ENCODE data around the gene SLC15A1. TPM values are rescaled to one million over a fixed set of nuclear protein-coding genes. Genes with fewer than 3 reads are reported as not detected.

SLC15A1 gene
- polyA plus RNA-seq, 1 donor from 2014 or later, result not detected

GRCh38 chr13:98652276-98652675 is 100.2 kb downstream of the SLC15A1 start:
- no peaks in the 10 kb centered on the region for H3K27me3 ChIP-seq (ENCODE audit: insufficient read depth, low read depth, low read length)
- H3K9ac ChIP-seq (ENCODE audit: low read length), result no peak overlapping the region
- H3F3A ChIP-seq (ENCODE audit: insufficient read depth, low read length, poor library complexity, severe bottlenecking), result no peaks in the 10 kb centered on the region
- H2AFZ ChIP-seq (ENCODE audit: low read depth, low read length), result no peak overlapping the region
- no peak overlapping the region for H3K27ac ChIP-seq (ENCODE audit: low read length)
- H3K4me3 ChIP-seq (ENCODE audit: low read length), result no peak overlapping the region
- H3K36me3 ChIP-seq (ENCODE audit: insufficient read depth, low read length), result no peaks in the 10 kb centered on the region
- no peak overlapping the region for H3K4me2 ChIP-seq (ENCODE audit: low read length)
- H4K20me1 ChIP-seq (ENCODE audit: insufficient read depth), result no peaks in the 10 kb centered on the region
- no peak for TF ChIP-seq REST (IDR thresholded peaks at IDR 0.05; ENCODE audit: borderline replicate concordance)
- no peak for TF ChIP-seq RAD21 (conservative IDR thresholded peaks at IDR 0.05)
- TF ChIP-seq EZH2 (IDR thresholded peaks at IDR 0.05; ENCODE audit: borderline replicate concordance, insufficient read depth, low read length, poor library complexity, severe bottlenecking), result no peak
- no peak for TF ChIP-seq TAF1 (IDR thresholded peaks at IDR 0.05; ENCODE audit: low read depth)
- TF ChIP-seq POLR2AphosphoS5 (IDR thresholded peaks at IDR 0.05), result no peak
- TF ChIP-seq CTCF (IDR thresholded peaks at IDR 0.05; ENCODE audit: poor library complexity, severe bottlenecking), result no peak
- TF ChIP-seq EP300 (conservative IDR thresholded peaks at IDR 0.05; ENCODE audit: poor library complexity, severe bottlenecking), result no peak
- no peak for TF ChIP-seq SMC3 (conservative IDR thresholded peaks at IDR 0.05; ENCODE audit: poor library complexity)
- no peak for TF ChIP-seq MXI1 (conservative IDR thresholded peaks at IDR 0.05; ENCODE audit: poor library complexity, severe bottlenecking)
- no peaks in the 10 kb centered on the region for H3K9me2 ChIP-seq (ENCODE audit: insufficient read depth, low read length)
- H3K79me2 ChIP-seq (replicated peaks; ENCODE audit: insufficient read depth, low read length), result no peaks in the 10 kb centered on the region
- H3K9me3 ChIP-seq (ENCODE audit: low read length), result no peaks in the 10 kb centered on the region

GRCh38 chr13:98651744-98652143 is 100.7 kb downstream of the SLC15A1 start:
- H3K9ac ChIP-seq (ENCODE audit: low read length), result no peak overlapping the region

More at GRCh38 chr13:98651744-98652143, 100.7 kb downstream of the SLC15A1 start:
- H3K27ac ChIP-seq (ENCODE audit: low read length), result no peak overlapping the region
- H3K4me2 ChIP-seq (ENCODE audit: low read length), result no peak overlapping the region
- no peaks in the 10 kb centered on the region for H4K20me1 ChIP-seq (ENCODE audit: insufficient read depth)
- no peaks in the 10 kb centered on the region for H3K79me2 ChIP-seq (replicated peaks; ENCODE audit: insufficient read depth, low read length)
- H3K36me3 ChIP-seq (ENCODE audit: insufficient read depth, low read length), result no peaks in the 10 kb centered on the region
- H3F3A ChIP-seq (ENCODE audit: insufficient read depth, low read length, poor library complexity, severe bottlenecking), result no peaks in the 10 kb centered on the region
- TF ChIP-seq SMC3 (conservative IDR thresholded peaks at IDR 0.05; ENCODE audit: poor library complexity), result no peak
- no peak for TF ChIP-seq MXI1 (conservative IDR thresholded peaks at IDR 0.05; ENCODE audit: poor library complexity, severe bottlenecking)
- TF ChIP-seq RAD21 (conservative IDR thresholded peaks at IDR 0.05), result no peak
- TF ChIP-seq EZH2 (IDR thresholded peaks at IDR 0.05; ENCODE audit: borderline replicate concordance, insufficient read depth, low read length, poor library complexity, severe bottlenecking), result no peak
- no peak for TF ChIP-seq CTCF (IDR thresholded peaks at IDR 0.05; ENCODE audit: poor library complexity, severe bottlenecking)
- no peak for TF ChIP-seq POLR2AphosphoS5 (IDR thresholded peaks at IDR 0.05)
- TF ChIP-seq REST (IDR thresholded peaks at IDR 0.05; ENCODE audit: borderline replicate concordance), result no peak
- TF ChIP-seq TAF1 (IDR thresholded peaks at IDR 0.05; ENCODE audit: low read depth), result no peak
- TF ChIP-seq EP300 (conservative IDR thresholded peaks at IDR 0.05; ENCODE audit: poor library complexity, severe bottlenecking), result no peak
- H3K9me3 ChIP-seq (ENCODE audit: low read length), result no peaks in the 10 kb centered on the region
- H2AFZ ChIP-seq (ENCODE audit: low read depth, low read length), result no peak overlapping the region
- H3K4me3 ChIP-seq (ENCODE audit: low read length), result no peak overlapping the region
- H3K27me3 ChIP-seq (ENCODE audit: insufficient read depth, low read depth, low read length), result no peaks in the 10 kb centered on the region
- H3K9me2 ChIP-seq (ENCODE audit: insufficient read depth, low read length), result no peaks in the 10 kb centered on the region

Data from neural cell (in vitro differentiated cells).